GM12801 (cell line): ENCODE data around the gene MAEL.

Experiments
- TF ChIP-seq, protein P1 (sequence below): IDR thresholded peaks from one replicate; pipeline ENCODE4 v1.5.1; 2011; ENCODE audit warnings: control low read depth; ENCODE audit not compliant: insufficient read length; ENCODE audit errors: extremely low read depth

The MAEL gene

DNA sequence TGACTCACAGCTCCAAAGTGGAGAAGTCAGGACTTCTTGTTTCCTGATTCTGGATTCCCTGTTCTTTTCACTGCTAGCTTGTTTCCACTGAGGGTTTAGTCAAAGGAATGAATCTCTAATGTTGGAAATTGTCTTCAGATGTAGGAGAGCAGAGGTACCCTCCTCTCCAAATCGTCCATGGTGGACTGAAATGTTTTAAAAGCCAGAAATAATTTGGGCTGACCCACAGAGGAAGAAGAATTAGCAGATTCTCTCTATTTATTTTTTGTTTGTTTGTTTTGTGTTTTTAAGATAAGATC lies 70.7 kb downstream of the MAEL start:
- TF ChIP-seq, protein P1, sequence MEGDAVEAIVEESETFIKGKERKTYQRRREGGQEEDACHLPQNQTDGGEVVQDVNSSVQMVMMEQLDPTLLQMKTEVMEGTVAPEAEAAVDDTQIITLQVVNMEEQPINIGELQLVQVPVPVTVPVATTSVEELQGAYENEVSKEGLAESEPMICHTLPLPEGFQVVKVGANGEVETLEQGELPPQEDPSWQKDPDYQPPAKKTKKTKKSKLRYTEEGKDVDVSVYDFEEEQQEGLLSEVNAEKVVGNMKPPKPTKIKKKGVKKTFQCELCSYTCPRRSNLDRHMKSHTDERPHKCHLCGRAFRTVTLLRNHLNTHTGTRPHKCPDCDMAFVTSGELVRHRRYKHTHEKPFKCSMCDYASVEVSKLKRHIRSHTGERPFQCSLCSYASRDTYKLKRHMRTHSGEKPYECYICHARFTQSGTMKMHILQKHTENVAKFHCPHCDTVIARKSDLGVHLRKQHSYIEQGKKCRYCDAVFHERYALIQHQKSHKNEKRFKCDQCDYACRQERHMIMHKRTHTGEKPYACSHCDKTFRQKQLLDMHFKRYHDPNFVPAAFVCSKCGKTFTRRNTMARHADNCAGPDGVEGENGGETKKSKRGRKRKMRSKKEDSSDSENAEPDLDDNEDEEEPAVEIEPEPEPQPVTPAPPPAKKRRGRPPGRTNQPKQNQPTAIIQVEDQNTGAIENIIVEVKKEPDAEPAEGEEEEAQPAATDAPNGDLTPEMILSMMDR = no peak

DNA sequence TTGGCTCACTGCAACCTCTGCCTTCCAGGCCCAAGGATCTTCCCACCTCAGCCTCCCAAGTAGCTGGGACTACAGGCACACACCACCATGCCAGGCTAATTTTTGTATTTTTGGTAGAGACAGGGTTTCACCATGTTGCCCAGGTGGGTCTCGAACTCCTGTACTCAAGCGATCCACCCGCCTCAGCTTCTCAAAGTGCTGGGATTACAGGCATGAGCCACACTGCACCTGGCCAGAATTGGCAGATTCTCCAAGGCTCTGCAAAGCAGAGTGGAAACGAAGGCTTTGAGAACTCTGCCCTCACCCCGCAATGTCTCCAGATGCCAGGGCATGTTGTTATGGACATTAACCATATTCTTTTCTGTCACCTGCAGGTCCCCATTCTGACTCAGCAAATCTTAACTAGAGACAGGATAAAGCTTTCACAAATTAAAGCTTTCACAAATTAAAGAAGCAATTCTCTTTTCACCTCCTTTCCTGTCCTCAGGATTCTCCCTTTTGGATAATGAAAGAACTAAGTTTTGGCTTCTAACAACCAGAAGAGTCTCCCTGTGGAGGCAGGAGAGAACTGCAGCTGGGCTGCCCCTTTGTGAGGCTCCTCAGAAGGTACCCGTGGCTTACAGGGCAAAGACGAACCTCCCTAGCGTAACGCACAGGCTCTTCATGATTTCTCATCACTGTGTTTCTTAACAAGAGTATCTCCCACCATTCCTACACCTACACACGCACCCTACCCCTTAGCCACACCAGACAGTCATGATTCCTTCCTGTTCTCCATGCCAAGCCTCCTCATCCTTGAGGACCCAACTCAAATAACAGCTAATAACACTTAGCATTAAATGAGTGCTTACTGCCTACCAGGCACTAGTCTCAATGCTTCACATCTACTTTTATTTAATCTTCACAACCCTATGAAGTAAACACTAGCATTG lies 71.3 kb downstream of the MAEL start:
- TF ChIP-seq, protein P1 = no peak

DNA sequence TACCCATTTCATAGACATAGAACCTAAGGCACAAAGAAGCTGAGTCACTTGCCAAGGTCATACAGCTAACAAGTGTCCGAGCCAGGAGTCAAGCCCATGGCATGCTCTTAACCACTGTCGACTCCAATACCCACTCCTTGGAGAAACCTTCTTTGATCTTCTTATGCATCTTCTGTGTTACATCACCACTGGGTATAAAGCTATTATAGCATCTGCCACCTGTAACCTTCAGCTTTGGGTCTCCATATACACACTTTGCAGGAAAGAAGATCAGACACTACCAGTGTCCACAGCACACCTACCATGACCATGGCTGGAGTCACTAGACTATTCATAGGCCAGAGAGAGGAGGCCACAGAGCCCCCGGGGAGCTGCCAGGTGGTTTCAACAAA lies 72.0 kb downstream of the MAEL start:
- TF ChIP-seq, protein P1 = no peak

- TF ChIP-seq, protein P1 = no peak
Observed at GRCh38 chr1:167064621-167065020, 75.5 kb downstream of the MAEL start.

- TF ChIP-seq, protein P1 = no peak
Observed at GRCh38 chr1:167065471-167065870, 76.4 kb downstream of the MAEL start.

- TF ChIP-seq, protein P1 = no peak
Observed at GRCh38 chr1:167066333-167067122, 77.4 kb downstream of the MAEL start.

GRCh38 chr1:167067904-167068303 lies 78.8 kb downstream of the MAEL start:
- TF ChIP-seq, protein P1 = no peak
